ENCODE results near the gene HEMK1. TPM values are rescaled to one million over a fixed set of nuclear protein-coding genes. Genes with fewer than 3 reads are reported as not detected.
A peak's percentile ranks its signal among the peaks of the same experiment; 100 is the strongest.

HEMK1 gene
- total RNA-seq, 1 donor from 2014 or later = 10.9 TPM

GRCh38 chr3:50617096-50617791 is 47.9 kb downstream of the HEMK1 start, which contains the start of gene MAPKAPK3:
TSS of gene MAPKAPK3 (plus strand) at chr3:50617151. CDS start at chr3:50617566, 415 bp downstream.
- Mint-ChIP-seq H3K4me3 (ENCODE audit: unreplicated experiment) (peak within 1 kb of the TSS; percentile 82), H3K4me1 (ENCODE audit: unreplicated experiment) (peaks cover 25% of the 10 kb centered on the region), H3K27me3 (ENCODE audit: unreplicated experiment) (peaks cover 12% of the 10 kb centered on the region), H3K27ac (ENCODE audit: unreplicated experiment) (no peak within 1 kb of the TSS), H3K36me3 (ENCODE audit: low read depth, unreplicated experiment) (peaks cover 4% of the 10 kb centered on the region), H3K9me3 (ENCODE audit: unreplicated experiment) (no peaks in the 10 kb centered on the region)
- TF ChIP-seq, protein P1, sequence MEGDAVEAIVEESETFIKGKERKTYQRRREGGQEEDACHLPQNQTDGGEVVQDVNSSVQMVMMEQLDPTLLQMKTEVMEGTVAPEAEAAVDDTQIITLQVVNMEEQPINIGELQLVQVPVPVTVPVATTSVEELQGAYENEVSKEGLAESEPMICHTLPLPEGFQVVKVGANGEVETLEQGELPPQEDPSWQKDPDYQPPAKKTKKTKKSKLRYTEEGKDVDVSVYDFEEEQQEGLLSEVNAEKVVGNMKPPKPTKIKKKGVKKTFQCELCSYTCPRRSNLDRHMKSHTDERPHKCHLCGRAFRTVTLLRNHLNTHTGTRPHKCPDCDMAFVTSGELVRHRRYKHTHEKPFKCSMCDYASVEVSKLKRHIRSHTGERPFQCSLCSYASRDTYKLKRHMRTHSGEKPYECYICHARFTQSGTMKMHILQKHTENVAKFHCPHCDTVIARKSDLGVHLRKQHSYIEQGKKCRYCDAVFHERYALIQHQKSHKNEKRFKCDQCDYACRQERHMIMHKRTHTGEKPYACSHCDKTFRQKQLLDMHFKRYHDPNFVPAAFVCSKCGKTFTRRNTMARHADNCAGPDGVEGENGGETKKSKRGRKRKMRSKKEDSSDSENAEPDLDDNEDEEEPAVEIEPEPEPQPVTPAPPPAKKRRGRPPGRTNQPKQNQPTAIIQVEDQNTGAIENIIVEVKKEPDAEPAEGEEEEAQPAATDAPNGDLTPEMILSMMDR (IDR thresholded peaks at IDR 0.05; ENCODE audit: unreplicated experiment) = no peak
- DNase-seq (ENCODE audit: low spot score) = no peak

GRCh38 chr3:50617911-50618481 is 48.7 kb downstream of the HEMK1 start:
- H3K27me3 Mint-ChIP-seq (ENCODE audit: unreplicated experiment) = peaks cover 12% of the 10 kb centered on the region
- peaks cover 4% of the 10 kb centered on the region for H3K36me3 Mint-ChIP-seq (ENCODE audit: low read depth, unreplicated experiment)
- no peaks in the 10 kb centered on the region for H3K9me3 Mint-ChIP-seq (ENCODE audit: unreplicated experiment)
- DNase-seq (ENCODE audit: low spot score) = no peak
- peaks cover 20% of the 10 kb centered on the region for H3K4me1 Mint-ChIP-seq (ENCODE audit: unreplicated experiment)
- no peak overlapping the region for H3K27ac Mint-ChIP-seq (ENCODE audit: unreplicated experiment)
- TF ChIP-seq, protein P1 (IDR thresholded peaks at IDR 0.05; ENCODE audit: unreplicated experiment) = no peak
- H3K4me3 Mint-ChIP-seq (ENCODE audit: unreplicated experiment) = no peak overlapping the region

DNA sequence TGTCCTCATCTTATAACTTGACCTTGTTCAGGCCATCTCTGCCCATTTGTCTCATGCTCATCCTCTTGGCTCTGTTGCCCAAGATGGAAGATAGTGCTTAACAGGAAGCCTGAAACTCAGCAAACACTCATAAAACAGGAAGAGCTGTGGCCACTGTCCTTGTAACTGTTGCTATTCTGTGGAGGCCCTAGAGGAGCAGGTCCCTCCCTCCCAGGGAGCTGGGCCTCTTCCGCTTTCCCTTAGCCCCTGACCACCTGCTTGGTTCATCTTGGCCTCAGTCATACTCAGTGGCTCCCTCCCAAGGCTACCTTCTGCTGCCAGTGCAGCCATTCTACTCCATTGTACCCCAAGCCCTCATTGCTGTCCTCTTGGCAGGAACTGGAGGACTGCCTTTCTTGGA is 51.1 kb downstream of the HEMK1 start:
- Mint-ChIP-seq H3K9me3 (ENCODE audit: unreplicated experiment) (no peaks in the 10 kb centered on the region), H3K27me3 (ENCODE audit: unreplicated experiment) (peaks cover 9% of the 10 kb centered on the region), H3K4me3 (ENCODE audit: unreplicated experiment) (no peak overlapping the region), H3K4me1 (ENCODE audit: unreplicated experiment) (peaks cover 18% of the 10 kb centered on the region), H3K36me3 (ENCODE audit: low read depth, unreplicated experiment) (peaks cover 4% of the 10 kb centered on the region), H3K27ac (ENCODE audit: unreplicated experiment) (no peak overlapping the region)
- TF ChIP-seq, protein P1 (IDR thresholded peaks at IDR 0.05; ENCODE audit: unreplicated experiment) = no peak
- no peak for DNase-seq (ENCODE audit: low spot score)

DNA sequence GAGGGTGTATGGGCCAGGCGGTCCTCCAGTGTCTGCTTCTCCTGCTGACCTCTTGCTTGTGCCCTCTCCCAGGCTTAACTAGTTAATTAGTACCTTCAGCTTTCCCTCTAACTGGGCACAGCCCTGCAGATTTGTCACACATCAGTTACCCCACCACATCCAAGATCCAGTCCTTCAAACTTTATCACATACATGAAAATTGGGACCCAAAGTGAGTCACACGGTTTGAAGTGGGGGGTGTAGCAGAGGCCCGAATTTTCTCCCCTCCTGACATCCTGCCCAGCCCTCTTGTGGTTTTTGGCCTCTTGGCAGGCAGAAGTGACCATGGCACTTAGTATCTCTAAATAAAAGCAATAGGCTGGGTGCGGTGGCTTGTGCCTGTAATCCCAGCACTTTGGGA is 51.5 kb downstream of the HEMK1 start:
- H3K9me3 Mint-ChIP-seq (ENCODE audit: unreplicated experiment) = no peaks in the 10 kb centered on the region
- H3K4me1 Mint-ChIP-seq (ENCODE audit: unreplicated experiment) = peaks cover 18% of the 10 kb centered on the region
- TF ChIP-seq, protein P1 (IDR thresholded peaks at IDR 0.05; ENCODE audit: unreplicated experiment) = no peak
- H3K4me3 Mint-ChIP-seq (ENCODE audit: unreplicated experiment) = no peak overlapping the region
- peaks cover 9% of the 10 kb centered on the region for H3K27me3 Mint-ChIP-seq (ENCODE audit: unreplicated experiment)
- H3K36me3 Mint-ChIP-seq (ENCODE audit: low read depth, unreplicated experiment) = peaks cover 4% of the 10 kb centered on the region
- no peak overlapping the region for H3K27ac Mint-ChIP-seq (ENCODE audit: unreplicated experiment)
- DNase-seq (ENCODE audit: low spot score) = no peak

- H3K4me1 Mint-ChIP-seq (ENCODE audit: unreplicated experiment) = peaks cover 12% of the 10 kb centered on the region
- TF ChIP-seq, protein P1 (IDR thresholded peaks at IDR 0.05; ENCODE audit: unreplicated experiment) = no peak
- no peak for DNase-seq (ENCODE audit: low spot score)
- H3K9me3 Mint-ChIP-seq (ENCODE audit: unreplicated experiment) = no peaks in the 10 kb centered on the region
- no peak overlapping the region for H3K27ac Mint-ChIP-seq (ENCODE audit: unreplicated experiment)
- H3K4me3 Mint-ChIP-seq (ENCODE audit: unreplicated experiment) = no peak overlapping the region
- H3K27me3 Mint-ChIP-seq (ENCODE audit: unreplicated experiment) = peaks cover 3% of the 10 kb centered on the region
- H3K36me3 Mint-ChIP-seq (ENCODE audit: low read depth, unreplicated experiment) = no peaks in the 10 kb centered on the region
These were observed 53.6 kb downstream of the HEMK1 start for GRCh38 chr3:50622881-50623280.

Measured in endothelial cell (in vitro differentiated cells).